GM12873 (cell line): ENCODE measurements around the gene MTPN.

Experiments used
- CTCF ChIP-seq: IDR thresholded peaks from 2 replicates; pipeline ENCODE4 v1.5.1; 2012; ENCODE audit warnings: low read depth, mild to moderate bottlenecking, moderate library complexity, low read length, control low read depth; ENCODE audit not compliant: insufficient read depth; ENCODE audit errors: missing control alignments

The MTPN gene

GRCh38 chr7:135964274-135964673 is 12.9 kb downstream of the MTPN start:
- no peak for TF ChIP-seq CTCF

- no peak for TF ChIP-seq CTCF
Observed at GRCh38 chr7:135962802-135963201, 14.4 kb downstream of the MTPN start.

DNA sequence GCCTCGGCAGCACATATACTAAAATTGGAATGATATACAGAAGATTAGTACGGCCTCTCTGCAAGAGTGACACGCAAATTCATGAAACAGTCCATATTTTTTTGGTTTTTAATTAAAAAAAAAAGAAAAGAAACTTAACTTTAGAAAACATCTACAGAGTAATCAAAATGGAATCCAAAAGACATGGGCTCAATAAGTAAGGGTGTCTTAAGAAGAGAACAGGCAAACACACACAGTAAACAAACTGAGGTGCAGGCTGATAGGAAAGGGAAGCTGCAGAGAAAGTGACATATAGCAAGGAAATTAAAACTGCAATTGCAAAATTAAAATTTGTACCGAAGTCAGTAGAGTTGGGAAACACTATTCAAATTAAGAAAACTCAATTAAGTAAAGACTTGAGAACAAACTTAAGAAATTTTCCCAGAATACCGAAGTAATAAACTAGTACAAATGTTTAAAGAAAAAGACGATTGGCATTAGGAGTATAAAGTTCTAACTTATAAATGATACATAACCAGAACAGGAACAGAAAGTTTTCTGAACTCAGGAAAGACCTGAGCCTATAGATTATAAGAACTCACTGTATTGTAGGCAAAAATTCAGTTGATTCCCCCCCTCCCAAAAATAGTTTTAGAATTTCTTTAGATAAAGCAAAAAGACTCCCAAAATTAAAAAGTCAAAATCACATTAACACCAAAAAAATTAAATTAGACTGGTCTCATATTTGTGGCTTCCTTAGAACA is 16.3 kb downstream of the MTPN start:
- no peak for TF ChIP-seq CTCF

DNA sequence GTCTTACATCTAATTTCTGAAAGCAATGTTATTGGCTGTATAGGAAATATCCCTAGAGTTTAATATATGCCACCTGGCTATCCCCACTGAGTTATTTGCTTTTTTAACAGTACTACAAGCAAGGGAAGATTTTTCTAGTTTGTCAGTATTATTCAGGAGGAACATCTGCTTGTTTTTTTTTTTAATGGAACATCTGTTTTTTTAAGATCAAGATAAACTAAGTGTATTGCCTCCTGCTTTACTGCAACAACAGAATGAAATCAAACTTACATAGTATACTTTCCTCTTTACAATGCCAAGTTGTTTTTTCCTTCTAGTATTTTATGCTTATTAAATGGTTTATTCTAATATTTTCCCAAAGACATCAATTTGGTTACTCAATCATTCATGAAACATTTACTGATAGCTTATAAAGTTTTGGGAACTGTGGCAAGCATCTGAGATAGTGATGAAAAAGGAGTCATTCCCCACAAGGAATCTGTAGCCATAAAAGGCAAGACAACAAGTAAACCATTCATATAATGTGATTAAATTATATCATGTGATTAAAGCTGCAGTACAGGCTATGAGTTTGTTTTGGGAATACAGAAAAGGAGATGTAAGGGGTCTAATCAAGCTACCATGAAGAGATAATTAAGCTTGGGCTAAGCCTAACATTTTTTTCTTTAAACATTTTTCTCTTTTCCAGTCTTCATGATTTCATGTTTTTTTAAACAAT is 17.4 kb downstream of the MTPN start:
- TF ChIP-seq CTCF, result no peak

DNA sequence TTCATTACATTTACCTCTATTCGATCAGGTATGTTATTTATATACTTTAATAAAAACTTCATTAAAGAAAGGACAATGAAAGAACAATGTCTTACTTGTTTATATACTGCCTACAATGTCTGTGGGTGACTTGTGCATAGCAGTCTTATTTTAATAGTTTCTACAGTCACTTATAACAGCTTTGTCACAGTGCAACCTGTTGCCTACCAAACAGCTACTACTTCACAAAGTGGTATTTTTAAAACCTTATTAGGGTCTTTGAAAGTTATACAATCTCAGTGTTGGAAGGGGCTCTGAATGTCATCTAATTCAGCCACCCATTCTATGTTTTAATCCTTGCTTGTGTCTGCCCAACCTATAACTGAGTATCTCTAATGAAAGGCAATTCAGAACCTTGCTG is 19.0 kb downstream of the MTPN start:
- TF ChIP-seq CTCF, result no peak

DNA sequence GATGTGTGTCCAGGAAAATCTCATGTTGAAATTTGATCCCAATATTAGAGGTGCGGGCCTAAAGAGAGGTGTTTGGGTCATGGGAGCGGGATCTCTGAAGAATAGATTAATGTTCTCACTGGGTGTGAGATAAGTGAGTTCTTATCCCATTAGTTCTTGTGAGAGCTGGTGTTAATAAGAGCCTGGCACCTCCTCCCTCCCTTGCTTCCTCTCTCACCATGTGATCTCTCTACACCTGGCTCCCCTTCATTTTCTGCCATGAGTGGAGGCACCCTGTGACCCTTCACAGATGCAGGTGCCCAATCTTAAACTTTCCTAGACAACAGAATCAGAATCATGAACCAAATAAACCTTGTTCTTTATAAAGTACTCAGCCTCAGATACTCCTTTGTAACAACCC is 19.5 kb downstream of the MTPN start:
- no peak for TF ChIP-seq CTCF

GRCh38 chr7:135956393-135956792 is 20.8 kb downstream of the MTPN start:
- no peak for TF ChIP-seq CTCF
